HG03139 (cell line): ENCODE results near the gene AK4.
"Not testable (repeated sequence)": the region's sequence is repeated elsewhere in the genome, so short reads cannot be mapped to it uniquely, and the experiment has no call there.

Experiments
- ATAC-seq: cut with Tn5 transposase; IDR thresholded peaks from one replicate; pipeline ENCODE4 v1.9.1; 2021; ENCODE audit not compliant: unreplicated experiment

The AK4 gene

DNA sequence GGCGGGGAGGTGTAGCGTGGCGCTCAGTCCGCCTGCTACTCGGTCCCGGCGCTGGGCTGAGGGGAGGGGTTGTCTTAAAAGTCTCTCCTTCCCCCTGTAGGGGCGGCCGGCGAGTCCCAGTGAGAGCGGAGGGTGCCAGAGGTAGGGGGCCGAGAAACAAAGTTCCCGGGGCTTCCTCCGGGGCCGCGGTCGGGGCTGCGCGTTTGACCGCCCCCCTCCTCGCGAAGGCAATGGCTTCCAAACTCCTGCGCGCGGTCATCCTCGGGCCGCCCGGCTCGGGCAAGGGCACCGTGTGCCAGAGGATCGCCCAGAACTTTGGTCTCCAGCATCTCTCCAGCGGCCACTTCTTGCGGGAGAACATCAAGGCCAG, at the start of gene AK4:
AK4 (plus strand) TSS at position 26 of the 370 bp plus-strand sequence; CDS start at position 231, 205 bp downstream.
- peak; percentile 12 for ATAC-seq

- ATAC-seq, result no peak
Observed at GRCh38 chr1:65103807-65104206, 44.2 kb upstream of the AK4 start.

- ATAC-seq, result no peak
Observed at GRCh38 chr1:65104854-65105534, 43.0 kb upstream of the AK4 start.

DNA sequence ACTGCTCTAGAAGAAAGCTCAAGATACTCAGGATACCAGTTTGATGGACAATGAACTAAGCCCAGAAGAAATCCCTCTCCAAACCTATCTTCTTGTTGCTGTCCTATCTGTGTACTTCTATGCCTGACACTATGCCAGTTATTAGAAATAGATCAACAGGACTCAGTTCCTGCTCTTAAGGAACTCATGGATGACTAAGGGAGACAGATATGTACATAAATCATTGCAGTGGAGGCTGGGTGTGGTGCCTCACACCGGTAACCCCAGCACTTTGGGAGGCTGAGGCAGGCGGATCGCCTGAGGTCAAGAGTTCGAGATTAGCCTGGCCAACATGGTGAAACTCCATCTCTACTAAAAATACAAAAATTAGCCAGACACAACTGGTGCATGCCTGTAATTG, 42.4 kb upstream of the AK4 start:
- ATAC-seq, result no peak

DNA sequence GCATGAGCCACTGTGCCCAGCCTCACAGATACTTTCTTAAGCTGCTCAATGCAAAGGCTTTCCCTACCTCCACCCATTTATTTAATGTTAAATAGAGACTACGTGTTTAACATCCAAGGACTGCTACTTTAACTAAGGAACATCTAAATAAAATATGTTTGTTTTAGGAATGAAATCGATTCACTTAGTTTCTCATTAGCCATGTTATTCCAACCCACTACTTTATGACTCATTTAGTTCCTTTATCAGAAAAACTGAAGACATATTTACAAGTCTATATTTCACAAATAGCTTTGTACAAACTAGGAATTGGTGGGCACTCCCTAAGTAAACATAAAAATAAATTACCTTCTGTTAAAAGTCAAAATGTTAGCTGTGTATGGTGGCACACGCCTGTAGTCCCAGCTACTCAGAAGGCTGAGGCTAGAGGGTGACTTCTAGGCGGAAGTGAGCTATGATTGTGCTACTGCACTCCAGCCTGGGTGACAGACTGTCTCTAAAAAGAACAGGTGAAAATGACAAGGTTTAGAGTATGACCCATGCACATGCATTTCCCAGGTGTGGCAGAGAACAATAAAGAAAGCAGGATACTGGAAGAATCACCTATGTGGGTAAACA, 39.9 kb upstream of the AK4 start:
- no peak for ATAC-seq

DNA sequence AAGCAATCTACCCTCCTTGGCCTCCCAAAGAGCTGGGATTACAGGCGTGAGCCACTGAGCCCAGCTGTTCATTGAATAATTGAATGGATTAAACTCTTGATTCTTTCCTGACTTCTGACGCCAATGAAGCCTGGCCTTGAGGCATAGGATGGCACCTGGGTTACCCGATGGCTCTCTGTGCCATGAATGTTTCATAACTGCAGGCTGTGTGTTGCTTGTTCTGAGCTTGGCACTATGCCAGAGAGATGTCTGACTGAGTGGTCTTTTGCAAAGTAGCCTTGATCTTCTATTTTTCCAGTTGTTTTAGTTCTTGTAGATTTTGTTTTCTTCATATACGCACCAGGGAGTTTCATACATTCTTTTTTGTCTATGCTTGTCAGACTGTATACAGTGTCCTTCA, 38.5 kb upstream of the AK4 start:
- ATAC-seq, result no peak

DNA sequence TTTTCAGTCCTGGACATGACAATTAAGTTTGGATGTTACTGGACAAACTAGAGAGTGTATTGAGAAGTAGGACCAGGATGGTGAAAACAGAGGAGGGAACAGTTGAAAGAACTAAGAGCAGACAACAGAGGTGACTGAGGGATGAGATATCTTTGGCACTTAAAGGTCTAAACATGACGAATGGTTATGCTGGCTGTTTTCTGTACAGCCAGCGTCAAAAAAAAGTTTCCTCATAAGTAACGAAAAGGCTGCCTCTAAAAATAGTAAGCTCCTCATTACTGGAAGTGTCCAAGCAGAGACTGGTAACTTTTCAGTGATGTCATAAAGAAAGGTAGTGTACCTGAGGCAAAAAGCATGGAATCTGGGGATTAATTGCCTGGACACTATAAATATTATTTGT, 35.2 kb upstream of the AK4 start:
- ATAC-seq, result no peak

- no peak for ATAC-seq
Observed at GRCh38 chr1:65113298-65113697, 34.7 kb upstream of the AK4 start.

DNA sequence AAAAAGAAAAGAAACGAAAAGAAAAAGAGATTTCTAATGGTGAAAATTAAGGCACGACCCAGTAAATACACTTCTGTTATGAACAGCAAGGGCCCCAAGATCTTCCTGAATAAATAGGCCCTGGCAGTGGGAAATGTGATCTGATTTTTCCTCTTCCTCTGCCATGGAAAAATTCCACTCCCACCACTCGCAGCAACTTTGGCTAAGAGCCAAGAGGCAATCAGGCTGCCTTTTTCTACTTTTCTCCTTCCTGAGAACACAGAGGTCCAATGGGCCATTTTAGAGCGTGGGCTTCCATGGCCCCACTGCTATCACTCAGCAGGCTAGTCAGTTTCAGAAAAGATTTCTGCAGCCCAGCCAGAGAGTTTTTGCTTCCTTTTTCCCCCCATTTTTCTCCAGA, 33.7 kb upstream of the AK4 start:
- ATAC-seq, result no peak

GRCh38 chr1:65119951-65120350, 28.1 kb upstream of the AK4 start:
- ATAC-seq, result no peak

GRCh38 chr1:65129104-65129503, 18.9 kb upstream of the AK4 start:
- not testable (repeated sequence) for ATAC-seq

- ATAC-seq, result no peak
Observed at GRCh38 chr1:65138524-65138923, 9.5 kb upstream of the AK4 start.

GRCh38 chr1:65139793-65140192, 8.2 kb upstream of the AK4 start:
- not testable (repeated sequence) for ATAC-seq

DNA sequence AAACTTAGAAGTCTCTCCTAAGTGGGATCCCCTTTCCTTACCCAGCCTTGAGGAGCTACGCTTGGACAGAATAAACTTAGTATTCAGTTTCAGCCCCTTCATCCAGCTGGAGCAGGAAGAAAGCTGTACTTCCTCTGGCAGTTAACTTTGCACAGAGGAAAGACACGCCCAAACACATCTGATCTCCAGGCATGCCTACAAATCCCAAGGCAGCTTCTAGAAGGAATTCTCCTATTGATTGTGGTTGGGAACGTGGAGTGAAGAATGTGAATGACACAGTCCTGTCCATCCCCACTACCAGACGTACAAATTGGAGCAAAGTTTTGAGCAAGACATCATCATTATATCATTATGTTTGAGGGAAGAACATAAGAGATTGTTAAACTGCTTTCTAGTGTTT, 6.6 kb upstream of the AK4 start:
- no peak for ATAC-seq

- ATAC-seq, result no peak
Observed at GRCh38 chr1:65141918-65142317, 6.1 kb upstream of the AK4 start.

GRCh38 chr1:65143112-65143658, 4.8 kb upstream of the AK4 start:
- ATAC-seq, result not testable (repeated sequence)

DNA sequence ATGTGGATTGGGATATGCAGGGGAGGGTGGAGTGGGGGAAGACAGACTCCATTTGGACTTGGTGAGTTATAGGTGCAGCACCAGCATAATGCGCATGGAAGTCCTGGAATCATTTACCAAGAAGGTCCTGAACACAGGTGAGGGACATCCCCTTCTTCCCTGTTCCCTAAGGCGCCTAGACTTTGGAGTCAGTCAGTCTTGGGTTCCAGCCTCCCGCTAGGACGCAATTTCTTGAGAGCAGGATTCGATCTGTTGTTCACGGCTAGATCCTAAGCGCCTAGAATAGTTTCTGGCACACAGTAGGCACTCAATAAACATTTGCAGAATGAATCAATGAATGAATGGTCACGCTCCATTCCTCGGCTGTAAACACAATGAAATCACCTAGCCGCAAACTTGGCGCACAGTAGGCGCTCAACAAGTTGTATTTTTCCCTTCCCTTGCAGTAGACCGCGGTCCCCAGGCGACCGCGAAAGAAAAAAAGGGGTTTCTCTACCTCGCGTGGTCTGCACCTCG, 1.0 kb upstream of the AK4 start:
- ATAC-seq, result no peak

- peak; percentile 47 for ATAC-seq
Observed at GRCh38 chr1:65147424-65148177, 402 bp upstream of the AK4 start.

- ATAC-seq, result peak; percentile 43
Observed at GRCh38 chr1:65148548-65149350, 746 bp downstream of the AK4 start.

GRCh38 chr1:65149351-65150107, 1.5 kb downstream of the AK4 start:
- peak; percentile 1 for ATAC-seq
